Measurements from ENCODE around the gene BCL2L12.
A peak's percentile ranks its signal among the peaks of the same experiment; 100 is the strongest.

Gene BCL2L12

DNA sequence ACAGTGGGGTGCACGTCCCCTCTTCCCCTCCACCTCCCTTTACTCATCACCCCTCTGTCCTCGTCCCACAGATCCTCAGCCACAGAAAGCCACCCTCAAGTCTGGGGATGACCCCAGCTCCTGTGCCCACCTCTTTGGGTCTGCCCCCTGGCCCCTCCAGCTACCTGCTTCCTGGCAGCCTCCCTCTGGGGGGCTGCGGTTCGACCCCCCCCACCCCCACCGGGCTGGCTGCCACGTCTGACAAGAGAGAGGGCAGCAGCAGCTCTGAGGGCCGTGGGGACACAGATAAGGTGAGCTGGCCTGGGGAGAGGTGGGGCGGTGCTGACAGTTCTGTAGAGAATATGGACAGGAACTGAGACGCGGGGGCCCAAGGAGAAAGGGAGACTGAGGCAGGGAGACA lies 11.2 kb upstream of the BCL2L12 start:
- Mint-ChIP-seq H3K9me3 (no peaks in the 10 kb centered on the region), H3K4me3 (no peak overlapping the region), H3K36me3 (ENCODE audit: low read depth) (peaks cover 48% of the 10 kb centered on the region)

DNA sequence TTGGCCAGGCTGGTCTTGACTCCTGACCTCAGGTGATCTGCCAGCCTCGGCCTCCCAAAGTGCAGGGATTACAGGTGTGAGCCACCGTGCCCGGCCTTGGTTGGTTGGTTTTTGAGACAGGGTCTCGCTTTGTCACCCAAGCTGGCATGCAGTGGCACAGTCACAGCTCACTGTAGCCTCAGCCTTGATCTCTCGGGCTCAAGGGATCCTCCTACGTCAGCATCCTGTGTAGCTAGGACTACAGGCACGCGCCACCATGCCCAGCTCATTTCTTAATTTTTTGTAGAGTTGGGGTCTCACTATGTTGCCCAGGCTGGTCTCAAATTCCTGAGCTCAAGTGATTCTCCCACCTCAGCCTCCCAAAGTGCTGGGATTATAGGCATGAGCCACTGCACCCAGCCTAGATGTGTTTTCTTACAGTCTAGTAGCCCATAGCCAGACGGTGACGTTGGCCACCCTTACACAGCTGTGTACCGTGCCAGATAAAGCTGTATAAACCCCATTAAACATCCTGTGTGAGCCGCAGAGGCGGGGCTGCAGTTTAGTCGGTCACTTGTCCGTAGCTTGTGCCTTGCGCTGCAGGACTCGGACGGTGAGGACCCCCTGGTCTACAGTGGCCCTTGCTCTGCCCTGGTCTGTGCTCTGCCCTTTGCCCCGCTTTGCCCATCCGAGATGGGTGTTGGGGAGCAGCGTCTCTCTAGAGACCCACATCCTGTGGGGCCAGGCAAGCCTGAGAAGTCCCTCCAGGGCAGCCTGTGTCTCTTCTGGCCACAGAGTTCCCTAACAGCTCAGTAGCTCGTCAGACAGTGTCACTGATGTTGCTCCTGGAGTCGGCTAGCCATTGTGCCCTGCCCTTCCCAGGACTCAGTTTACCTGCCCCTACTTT lies 9.9 kb upstream of the BCL2L12 start:
- Mint-ChIP-seq H3K9me3 (no peaks in the 10 kb centered on the region), H3K4me1 (no peaks in the 10 kb centered on the region), H3K27me3 (ENCODE audit: low read depth) (peaks cover 3% of the 10 kb centered on the region), H3K36me3 (ENCODE audit: low read depth) (peaks cover 54% of the 10 kb centered on the region), H3K27ac (no peak overlapping the region), H3K4me3 (no peak overlapping the region)
- TF ChIP-seq, protein P1, sequence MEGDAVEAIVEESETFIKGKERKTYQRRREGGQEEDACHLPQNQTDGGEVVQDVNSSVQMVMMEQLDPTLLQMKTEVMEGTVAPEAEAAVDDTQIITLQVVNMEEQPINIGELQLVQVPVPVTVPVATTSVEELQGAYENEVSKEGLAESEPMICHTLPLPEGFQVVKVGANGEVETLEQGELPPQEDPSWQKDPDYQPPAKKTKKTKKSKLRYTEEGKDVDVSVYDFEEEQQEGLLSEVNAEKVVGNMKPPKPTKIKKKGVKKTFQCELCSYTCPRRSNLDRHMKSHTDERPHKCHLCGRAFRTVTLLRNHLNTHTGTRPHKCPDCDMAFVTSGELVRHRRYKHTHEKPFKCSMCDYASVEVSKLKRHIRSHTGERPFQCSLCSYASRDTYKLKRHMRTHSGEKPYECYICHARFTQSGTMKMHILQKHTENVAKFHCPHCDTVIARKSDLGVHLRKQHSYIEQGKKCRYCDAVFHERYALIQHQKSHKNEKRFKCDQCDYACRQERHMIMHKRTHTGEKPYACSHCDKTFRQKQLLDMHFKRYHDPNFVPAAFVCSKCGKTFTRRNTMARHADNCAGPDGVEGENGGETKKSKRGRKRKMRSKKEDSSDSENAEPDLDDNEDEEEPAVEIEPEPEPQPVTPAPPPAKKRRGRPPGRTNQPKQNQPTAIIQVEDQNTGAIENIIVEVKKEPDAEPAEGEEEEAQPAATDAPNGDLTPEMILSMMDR (IDR thresholded peaks at IDR 0.05; ENCODE audit: unreplicated experiment in 3 of 3) = no peak

More for the DNA sequence above, 11.2 kb upstream of the BCL2L12 start:
- TF ChIP-seq, protein P1 (IDR thresholded peaks at IDR 0.05; ENCODE audit: unreplicated experiment in 3 of 3) = no peak
- Mint-ChIP-seq H3K4me1 (no peaks in the 10 kb centered on the region), H3K27ac (no peak overlapping the region), H3K27me3 (ENCODE audit: low read depth) (peaks cover 3% of the 10 kb centered on the region)

DNA sequence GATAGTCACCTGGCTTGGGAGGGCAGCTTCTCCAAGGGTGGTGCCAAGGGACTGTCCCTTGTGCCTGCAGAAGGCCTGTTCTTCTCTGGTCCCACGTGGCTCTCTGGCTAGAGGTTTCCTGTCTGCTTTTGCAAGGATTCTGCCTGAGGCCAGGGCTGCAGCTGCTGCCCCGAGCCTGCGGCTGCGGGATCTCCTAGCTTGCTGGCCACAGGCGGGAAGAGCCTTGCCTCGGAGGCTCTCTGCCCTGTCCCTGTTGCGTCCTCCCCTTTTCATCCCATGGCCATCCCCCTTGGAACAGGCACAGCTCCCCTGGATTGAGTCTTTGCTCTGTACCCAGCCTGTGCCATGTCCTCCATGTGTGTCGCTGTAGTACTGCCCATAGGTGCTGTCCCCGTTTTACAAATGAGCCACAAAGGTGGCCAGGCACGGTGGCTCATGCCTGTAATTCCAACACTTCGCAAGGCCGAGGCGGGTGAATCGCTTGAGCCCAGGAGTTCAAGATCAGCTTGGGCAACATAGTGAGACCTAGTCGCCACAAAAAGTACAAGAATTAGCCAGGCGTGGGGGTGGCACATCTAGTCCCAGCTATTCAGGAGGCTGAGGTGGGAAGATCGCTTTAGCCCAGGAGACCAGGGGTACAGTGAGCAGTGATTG lies 9.2 kb upstream of the BCL2L12 start:
- Mint-ChIP-seq H3K4me3 (no peak overlapping the region), H3K4me1 (no peaks in the 10 kb centered on the region), H3K27me3 (ENCODE audit: low read depth) (peaks cover 3% of the 10 kb centered on the region), H3K27ac (no peak overlapping the region), H3K9me3 (no peaks in the 10 kb centered on the region), H3K36me3 (ENCODE audit: low read depth) (peaks cover 55% of the 10 kb centered on the region)
- TF ChIP-seq, protein P1 (IDR thresholded peaks at IDR 0.05; ENCODE audit: unreplicated experiment in 3 of 3) = no peak

DNA sequence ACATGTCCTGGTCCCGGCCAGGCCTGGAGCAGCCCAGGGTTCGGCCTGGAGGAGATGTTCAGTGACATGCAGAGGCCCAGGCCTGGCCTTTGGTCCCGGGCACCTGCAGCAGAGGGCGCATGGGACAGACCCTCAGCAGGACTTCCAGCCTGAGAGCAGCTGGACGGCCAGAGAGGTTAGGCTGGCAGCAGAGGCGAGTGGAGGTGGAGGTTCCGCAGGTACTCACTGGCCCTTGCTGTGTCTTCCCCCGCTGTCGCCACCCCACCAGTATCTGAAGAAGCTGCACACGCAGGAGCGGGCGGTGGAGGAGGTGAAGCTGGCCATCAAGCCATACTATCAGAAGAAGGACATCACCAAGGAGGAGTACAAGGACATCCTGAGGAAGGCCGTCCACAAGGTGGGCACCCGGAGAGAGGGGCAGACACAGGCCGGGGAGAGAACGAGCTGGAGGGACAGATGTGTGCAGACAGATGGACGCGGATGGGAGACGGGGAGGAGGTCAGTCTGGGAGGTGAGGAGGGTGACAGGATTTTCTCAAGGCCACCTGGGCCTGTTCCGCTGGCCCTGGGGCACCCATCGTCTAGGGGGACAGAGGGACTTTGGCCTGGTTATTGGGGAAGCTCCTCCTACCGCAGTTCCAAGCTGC lies 8.1 kb upstream of the BCL2L12 start:
- Mint-ChIP-seq H3K9me3 (no peaks in the 10 kb centered on the region), H3K27me3 (ENCODE audit: low read depth) (peaks cover 3% of the 10 kb centered on the region), H3K4me1 (no peaks in the 10 kb centered on the region), H3K36me3 (ENCODE audit: low read depth) (peaks cover 57% of the 10 kb centered on the region), H3K27ac (peak overlapping the region in 1 of 3 experiments; percentile 41), H3K4me3 (peak overlapping the region in 1 of 3 experiments; percentile 31)
- TF ChIP-seq, protein P1 (IDR thresholded peaks at IDR 0.05; ENCODE audit: unreplicated experiment in 3 of 3) = no peak

DNA sequence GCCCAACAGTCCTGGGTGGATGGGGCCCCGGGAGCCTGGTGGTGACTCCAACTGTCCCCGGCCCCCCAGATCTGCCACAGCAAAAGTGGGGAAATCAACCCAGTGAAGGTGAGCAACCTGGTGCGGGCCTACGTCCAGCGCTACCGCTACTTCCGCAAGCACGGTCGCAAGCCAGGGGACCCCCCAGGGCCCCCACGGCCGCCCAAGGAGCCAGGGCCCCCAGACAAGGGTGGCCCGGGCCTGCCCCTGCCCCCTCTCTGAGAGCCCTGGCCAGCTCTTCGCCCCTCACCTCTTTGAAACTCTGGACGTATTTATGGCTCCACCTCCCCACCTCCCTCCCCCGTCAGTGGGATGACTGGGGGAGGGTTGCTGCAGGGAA lies 7.6 kb upstream of the BCL2L12 start:
- Mint-ChIP-seq H3K27me3 (ENCODE audit: low read depth) (peaks cover 3% of the 10 kb centered on the region), H3K4me3 (no peak overlapping the region), H3K27ac (no peak overlapping the region), H3K4me1 (no peaks in the 10 kb centered on the region), H3K36me3 (ENCODE audit: low read depth) (peaks cover 54% of the 10 kb centered on the region), H3K9me3 (no peaks in the 10 kb centered on the region)
- TF ChIP-seq, protein P1 (IDR thresholded peaks at IDR 0.05; ENCODE audit: unreplicated experiment in 3 of 3) = no peak

All from nephron (organoid).